Smooth muscle cell (in vitro differentiated cells): ENCODE results near the gene NAB2. TPM values are rescaled to one million over a fixed set of nuclear protein-coding genes. Genes with fewer than 3 reads are reported as not detected.

ENCODE experiments used
- DNase-seq: peaks from one replicate; lab custom pipeline; 2025; ENCODE audit not compliant: unreplicated experiment; lab: John Stamatoyannopoulos, UW
- H2AFZ ChIP-seq: fragments of 200-600 bp; sonication (generic); 2 replicates; pipeline ENCODE4 v1.6.0; 2016; ENCODE audit warnings: antibody characterized with exemption, low read depth, mild to moderate bottlenecking
- H3F3A ChIP-seq: fragments of 200-600 bp; sonication (generic); 2 replicates; pipeline ENCODE4 v1.6.0; 2017; ENCODE audit warnings: antibody characterized with exemption, low read depth
- H3K27ac ChIP-seq: fragments of 200-600 bp; sonication (generic); 2 replicates; pipeline ENCODE4 v1.5.1; 2016; ENCODE audit warnings: low read depth, mild to moderate bottlenecking
- H3K27me3 ChIP-seq: fragments of 200-600 bp; sonication (generic); 2 replicates; pipeline ENCODE4 v1.6.1; 2016; ENCODE audit warnings: low read depth, mild to moderate bottlenecking
- H3K36me3 ChIP-seq: fragments of 200-600 bp; sonication (generic); 2 replicates; pipeline ENCODE4 v1.5.1; 2016; ENCODE audit warnings: low read depth
- H3K4me1 ChIP-seq: fragments of 200-600 bp; sonication (generic); 2 replicates; pipeline ENCODE4 v1.5.1; 2016; ENCODE audit warnings: low read depth
- H3K4me2 ChIP-seq: fragments of 200-600 bp; sonication (generic); 2 replicates; pipeline ENCODE4 v1.6.0; 2016; ENCODE audit warnings: mild to moderate bottlenecking
- H3K4me3 ChIP-seq: fragments of 200-600 bp; sonication (generic); 2 replicates; pipeline ENCODE4 v1.5.1; 2016; ENCODE audit warnings: mild to moderate bottlenecking
- H3K79me2 ChIP-seq: fragments of 200-600 bp; sonication (generic); 2 replicates; pipeline ENCODE4 v1.6.0; 2016; ENCODE audit warnings: low read depth, mild to moderate bottlenecking
- H3K9ac ChIP-seq: fragments of 200-600 bp; sonication (generic); 2 replicates; pipeline ENCODE4 v1.6.0; 2016; ENCODE audit warnings: low read depth
- H3K9me3 ChIP-seq: fragments of 200-600 bp; sonication (generic); replicated peaks from 2 replicates; pipeline ENCODE4 v1.5.1; 2016; ENCODE audit warnings: low read depth
- H4K20me1 ChIP-seq: fragments of 200-600 bp; sonication (generic); 2 replicates; pipeline ENCODE4 v1.6.0; 2016; ENCODE audit warnings: low read depth
- CTCF ChIP-seq: fragments of 200-600 bp; sonication (generic); IDR thresholded peaks from 2 replicates; pipeline ENCODE4 v1.5.1; 2017; ENCODE audit warnings: borderline replicate concordance, mild to moderate bottlenecking, antibody characterized with exemption; ENCODE audit not compliant: insufficient read depth, poor library complexity, severe bottlenecking
- WGBS: methylation state at CpG from one replicate; pipeline ENCODE4 v1.1.7; 2016; ENCODE audit warnings: low lambda C conversion rate; 5-methylcytosine and 5-hydroxymethylcytosine counted together
- polyA plus RNA-seq: library from polyadenylated mRNA; unstranded; fragments of >200 nt; fragmentation: Nextera tagmentation; extraction: Ambion mirVana; gene quantifications from 2 replicates; pipeline ENCODE4 v1.2.1, GENCODE V29; 2016
- total RNA-seq: library from RNA; depleted of rRNA; stranded (reverse); fragments of >200 nt; gene quantifications from 2 replicates; pipeline ENCODE4 v1.2.3, GENCODE V29; 2014

The NAB2 gene
- total and polyA plus RNA-seq, 2 experiments from 2014 or later = 39.7 to 58.3 TPM

GRCh38 chr12:57046947-57047890 lies 41.7 kb upstream of the NAB2 start:
- no peaks in the 10 kb centered on the region for H4K20me1 ChIP-seq
- H3K9ac ChIP-seq = no peak overlapping the region
- no peak for DNase-seq
- H3K4me1 ChIP-seq = no peaks in the 10 kb centered on the region
- no peak overlapping the region for H3K27ac ChIP-seq
- H3K4me3 ChIP-seq = no peak overlapping the region
- WGBS = 90% methylated on average over 10 of the region's 10 CpGs
- no peaks in the 10 kb centered on the region for H3K36me3 ChIP-seq
- H3K4me2 ChIP-seq = no peak overlapping the region
- no peaks in the 10 kb centered on the region for H3K79me2 ChIP-seq
- H3F3A ChIP-seq = peaks cover 6% of the 10 kb centered on the region
- H3K27me3 ChIP-seq = peaks cover 5% of the 10 kb centered on the region
- TF ChIP-seq CTCF = no peak
- no peaks in the 10 kb centered on the region for H3K9me3 ChIP-seq
- H2AFZ ChIP-seq = no peak overlapping the region

DNA sequence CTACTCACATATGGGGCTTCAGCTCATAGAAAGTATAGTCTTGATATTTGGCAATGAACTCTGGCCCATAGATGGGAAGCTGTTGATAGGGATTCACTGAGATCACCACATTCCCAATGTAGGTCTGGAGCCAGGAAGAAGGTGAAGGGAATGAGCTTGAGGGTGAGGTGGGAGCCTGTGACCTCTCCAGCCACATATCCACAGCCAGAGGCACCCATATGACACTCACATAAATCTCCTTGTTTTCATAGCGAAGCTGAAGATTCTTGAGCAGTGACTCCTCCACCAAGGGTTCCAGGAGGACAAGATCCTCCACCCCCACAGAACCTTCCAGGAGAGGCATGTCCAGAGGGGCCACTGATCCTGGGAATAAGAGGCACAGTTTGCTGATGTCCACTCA lies 40.9 kb upstream of the NAB2 start:
- H3K27me3 ChIP-seq = peaks cover 3% of the 10 kb centered on the region
- no peaks in the 10 kb centered on the region for H4K20me1 ChIP-seq
- H3K9ac ChIP-seq = no peak overlapping the region
- no peak overlapping the region for H3K27ac ChIP-seq
- no peak for TF ChIP-seq CTCF
- no peaks in the 10 kb centered on the region for H3K4me1 ChIP-seq
- no peak for DNase-seq
- WGBS = 39% methylated on average over 1 of the region's 1 CpG
- H3K4me2 ChIP-seq = no peak overlapping the region
- no peaks in the 10 kb centered on the region for H3K36me3 ChIP-seq
- no peak overlapping the region for H3K4me3 ChIP-seq
- no peaks in the 10 kb centered on the region for H3K9me3 ChIP-seq
- peaks cover 6% of the 10 kb centered on the region for H3F3A ChIP-seq
- no peak overlapping the region for H2AFZ ChIP-seq
- no peaks in the 10 kb centered on the region for H3K79me2 ChIP-seq

DNA sequence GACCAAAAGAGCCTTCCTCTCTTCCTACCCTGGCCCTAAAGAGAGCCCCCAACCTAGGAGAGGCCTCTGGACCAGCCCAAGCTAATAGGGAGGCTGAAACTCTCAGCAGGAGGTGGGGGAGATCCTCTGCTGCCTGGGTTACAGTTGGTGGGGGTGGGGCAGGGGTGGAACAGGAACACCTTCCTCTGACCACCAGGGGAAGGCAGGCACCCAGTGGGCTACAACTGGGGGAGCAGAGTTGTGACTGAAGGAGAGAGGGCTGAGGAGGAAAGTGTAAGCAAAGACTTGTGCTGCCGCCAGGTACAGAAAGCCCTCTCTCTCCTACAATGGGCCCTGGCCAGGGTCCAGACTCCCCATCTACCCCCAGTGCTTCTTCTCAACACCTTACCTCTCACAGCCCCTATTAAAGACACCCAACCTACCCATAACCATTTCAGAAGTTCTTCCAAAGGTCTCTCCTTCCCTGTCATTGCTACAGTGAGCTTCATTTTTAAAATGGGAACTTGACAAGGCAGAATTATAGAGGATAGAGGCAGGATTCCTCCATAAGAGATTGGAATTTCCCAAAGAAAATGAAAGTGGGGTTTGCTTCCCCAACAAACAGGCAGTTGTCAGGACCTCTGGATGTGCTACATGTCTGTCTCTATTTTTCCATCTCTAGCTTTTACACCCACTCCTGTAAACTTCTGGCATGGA lies 40.3 kb upstream of the NAB2 start:
- Histone ChIP-seq H3K4me3 (peak overlapping the region; percentile 21), H3K36me3 (no peaks in the 10 kb centered on the region), H3K79me2 (no peaks in the 10 kb centered on the region), H4K20me1 (no peaks in the 10 kb centered on the region), H3K27ac (no peak overlapping the region), H2AFZ (no peak overlapping the region), H3K4me1 (no peaks in the 10 kb centered on the region), H3F3A (peaks cover 6% of the 10 kb centered on the region), H3K4me2 (no peak overlapping the region), H3K9ac (no peak overlapping the region), H3K9me3 (no peaks in the 10 kb centered on the region), H3K27me3 (peaks cover 3% of the 10 kb centered on the region)
- 100% methylated on average over 1 of the region's 1 CpG for WGBS
- no peak for DNase-seq
- no peak for TF ChIP-seq CTCF
